GM23248 (cell line): ENCODE data around the gene MYH11.

Experiments used
- EZH2 ChIP-seq: fragments of 200-600 bp; sonication (generic); IDR thresholded peaks from 2 replicates; pipeline ENCODE4 v1.6.1; 2018; ENCODE audit warnings: antibody characterized with exemption, mild to moderate bottlenecking; ENCODE audit not compliant: insufficient read depth, poor library complexity, severe bottlenecking
- EZH2phosphoT487 ChIP-seq: fragments of 200-600 bp; sonication (generic); IDR thresholded peaks from 2 replicates; pipeline ENCODE4 v1.6.1; 2018; ENCODE audit warnings: antibody characterized with exemption, moderate library complexity, mild to moderate bottlenecking, low read depth; ENCODE audit not compliant: insufficient read depth

DNA sequence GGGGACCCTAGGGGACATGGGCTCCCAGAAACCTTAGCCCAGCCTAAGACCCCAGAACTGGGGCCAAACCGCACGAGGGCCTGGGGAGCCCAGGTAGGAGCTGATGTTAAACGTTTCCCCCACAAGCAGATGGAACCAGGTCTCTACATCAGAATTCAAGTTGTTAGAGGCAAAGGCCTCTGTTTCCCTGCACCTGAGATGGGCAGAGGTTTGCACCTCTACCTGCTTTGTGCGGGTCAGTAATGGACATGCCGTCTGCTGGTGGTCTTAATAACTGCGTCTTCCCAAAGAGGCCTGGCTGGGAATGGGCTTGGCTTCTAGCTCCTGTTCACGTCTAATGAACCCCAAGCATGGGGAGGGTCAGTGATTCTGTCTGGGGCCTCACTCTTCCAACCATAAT, 127.7 kb downstream of the MYH11 start:
- TF ChIP-seq EZH2 (no peak), EZH2phosphoT487 (no peak)
